Right kidney (tissue), 1 donor: ENCODE results near the gene LAMA2.

Experiments used
- DNase-seq: peaks from one replicate; pipeline ENCODE4 v3.0.0-alpha.2; 2016

LAMA2 gene

DNA sequence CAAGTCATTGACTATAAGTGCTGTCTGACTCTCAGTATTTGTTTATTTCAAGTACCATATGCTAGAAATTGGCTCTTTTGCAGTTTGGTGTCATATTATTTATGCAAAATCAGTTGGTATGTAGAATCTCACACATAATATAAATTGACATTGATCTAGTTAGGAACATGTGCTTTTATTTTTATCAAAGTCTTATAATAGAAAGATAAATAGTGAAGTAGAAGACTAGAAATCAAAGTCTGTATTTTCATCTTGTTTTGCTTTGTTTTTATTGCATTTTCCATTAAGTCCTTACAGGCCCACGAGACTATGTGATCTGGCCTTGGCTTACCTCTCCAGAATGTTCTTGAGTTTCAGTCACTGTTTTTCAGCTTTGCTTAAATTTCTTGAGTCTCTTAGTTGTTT lies 300.3 kb downstream of the LAMA2 start:
- no peak for DNase-seq

DNA sequence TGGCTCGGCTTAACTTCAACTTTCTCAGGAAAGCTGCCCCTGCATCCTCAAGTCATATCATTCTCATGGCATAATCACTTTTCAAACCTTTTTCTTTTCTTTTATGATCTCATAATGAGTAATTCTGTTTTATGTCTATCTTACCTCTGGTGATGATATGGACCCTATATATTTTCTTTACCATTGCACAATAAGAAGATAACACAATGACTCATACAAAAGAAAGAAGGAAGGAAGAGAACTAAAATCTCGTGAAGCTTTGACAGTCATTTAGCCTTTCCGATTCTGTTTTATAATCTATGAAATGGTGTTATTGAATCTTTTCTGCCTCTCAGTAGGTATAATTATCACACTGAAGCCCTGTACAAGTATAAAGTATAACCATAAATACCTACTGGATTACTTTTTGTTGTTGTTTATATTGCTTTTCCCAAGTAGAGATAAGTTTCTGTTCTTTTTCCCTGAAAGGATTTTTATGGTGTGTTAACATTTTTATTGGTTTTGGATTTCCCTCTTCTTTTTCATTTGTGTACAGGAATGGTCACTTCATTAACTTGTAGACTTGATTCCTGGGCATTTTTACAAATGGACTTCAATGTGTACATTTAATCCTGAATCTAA lies 300.9 kb downstream of the LAMA2 start:
- DNase-seq, result no peak

GRCh38 chr6:129184324-129184723 lies 301.4 kb downstream of the LAMA2 start:
- no peak for DNase-seq

- DNase-seq, result no peak
Measured at GRCh38 chr6:129184808-129185366, 301.9 kb downstream of the LAMA2 start.

GRCh38 chr6:129186988-129187387 lies 304.1 kb downstream of the LAMA2 start:
- no peak for DNase-seq

- no peak for DNase-seq
Measured at GRCh38 chr6:129188306-129188705, 305.4 kb downstream of the LAMA2 start.

DNA sequence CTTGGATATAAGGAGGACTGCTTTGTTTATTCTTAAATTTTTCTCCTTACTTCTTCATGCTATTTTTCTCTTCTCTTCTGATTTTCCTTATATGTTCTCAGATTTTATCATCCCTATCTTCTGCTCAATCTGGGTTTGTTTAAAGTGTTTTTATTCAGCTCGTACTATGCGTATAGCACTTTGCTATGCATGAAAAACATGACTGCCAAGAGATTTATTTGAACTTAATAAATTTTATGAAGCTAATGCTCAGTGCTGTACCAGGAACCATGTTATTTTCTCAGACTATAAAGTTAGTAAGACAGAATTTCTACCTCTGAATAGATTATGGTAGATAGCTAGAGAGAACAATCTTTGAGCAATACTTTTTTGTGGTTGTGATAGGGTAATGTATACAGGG lies 305.9 kb downstream of the LAMA2 start:
- no peak for DNase-seq

- DNase-seq, result no peak
Measured at GRCh38 chr6:129189266-129189665, 306.3 kb downstream of the LAMA2 start.

GRCh38 chr6:129191235-129191634 lies 308.3 kb downstream of the LAMA2 start:
- DNase-seq, result no peak

GRCh38 chr6:129192458-129192989 lies 309.6 kb downstream of the LAMA2 start:
- no peak for DNase-seq

DNA sequence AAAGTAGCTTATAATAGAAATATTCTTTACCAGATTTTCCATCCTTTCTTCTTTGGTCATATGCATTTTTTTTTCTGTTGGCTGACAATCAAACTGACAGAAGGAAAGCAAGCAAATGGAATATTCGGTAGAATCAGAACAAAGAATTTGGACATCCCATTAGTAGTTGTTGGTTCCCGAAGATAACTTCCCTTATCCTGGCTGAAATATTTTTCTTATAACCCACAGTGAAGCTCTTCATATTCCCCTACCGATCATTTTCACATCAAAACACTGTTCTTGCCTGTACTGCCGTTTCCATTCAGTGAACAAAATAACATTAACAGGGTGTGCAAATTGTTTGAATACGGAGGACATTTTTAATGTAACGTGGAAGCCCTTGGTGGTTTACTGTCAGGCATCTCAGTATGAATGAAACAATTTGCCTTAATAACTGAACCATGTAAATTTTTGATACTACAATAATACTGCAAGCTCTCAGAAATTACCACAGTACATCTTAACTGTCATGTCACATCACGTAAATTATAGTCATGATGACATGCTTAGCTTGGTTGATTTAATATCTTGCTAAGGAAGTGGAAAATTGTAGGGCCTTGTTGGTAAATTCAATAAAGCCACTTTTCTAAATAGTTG lies 311.5 kb downstream of the LAMA2 start:
- no peak for DNase-seq

- DNase-seq, result no peak
Measured at GRCh38 chr6:129195161-129195560, 312.2 kb downstream of the LAMA2 start.

- no peak for DNase-seq
Measured at GRCh38 chr6:129195643-129196042, 312.7 kb downstream of the LAMA2 start.

DNA sequence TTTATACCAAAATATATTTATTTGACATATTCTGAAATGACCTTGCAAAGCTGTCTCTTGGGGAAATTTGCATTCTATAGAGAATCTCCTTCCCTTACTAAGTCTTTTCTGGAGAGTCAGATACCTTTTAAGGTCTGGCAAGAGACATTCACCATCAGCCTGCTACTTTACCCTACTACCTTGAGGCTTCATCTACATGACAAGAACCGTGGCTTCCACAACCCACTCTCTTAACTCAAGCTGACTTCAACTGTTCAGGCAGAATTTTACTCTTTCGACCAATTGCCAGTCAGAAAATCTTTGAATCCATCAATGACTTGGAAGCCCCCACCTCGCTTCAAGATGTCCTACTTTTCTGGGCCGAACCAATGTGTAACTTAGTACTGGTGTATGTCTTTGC lies 314.2 kb downstream of the LAMA2 start:
- no peak for DNase-seq

- no peak for DNase-seq
Measured at GRCh38 chr6:129200151-129200550, 317.2 kb downstream of the LAMA2 start.

GRCh38 chr6:129203190-129203900 lies 320.4 kb downstream of the LAMA2 start:
- DNase-seq, result no peak

GRCh38 chr6:129206821-129207220 lies 323.9 kb downstream of the LAMA2 start:
- no peak for DNase-seq

- DNase-seq, result no peak
Measured at GRCh38 chr6:129207832-129208231, 324.9 kb downstream of the LAMA2 start.

DNA sequence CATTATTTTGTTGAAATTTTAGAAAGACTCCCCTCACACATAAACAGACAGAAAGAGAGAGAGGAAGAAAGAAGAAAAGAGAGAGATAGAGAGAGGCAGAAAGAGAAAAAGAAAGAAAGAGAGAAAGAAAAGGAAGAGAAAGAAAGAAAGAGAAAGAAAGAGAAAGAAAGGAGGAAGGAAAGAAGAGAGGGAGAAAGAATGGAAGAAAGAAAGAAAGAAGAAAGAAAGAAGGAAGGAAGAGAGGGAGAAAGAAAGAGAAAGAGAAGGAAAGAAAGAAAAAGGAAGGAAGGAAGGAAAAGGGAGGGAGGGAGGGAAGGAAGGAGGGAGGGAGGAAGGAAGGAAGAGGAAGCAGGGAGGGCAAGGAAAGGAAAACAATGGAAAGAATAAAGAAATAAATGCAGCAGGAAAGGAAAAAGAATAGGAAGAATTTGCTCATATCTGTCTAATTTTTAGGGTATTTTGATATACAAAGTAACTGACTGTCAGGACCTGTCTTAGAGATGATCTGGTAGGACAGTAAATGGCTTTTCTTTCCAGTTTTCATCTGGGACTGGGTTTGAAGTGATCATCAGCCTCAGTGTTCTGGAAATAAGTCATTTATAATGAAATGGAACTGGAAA lies 325.6 kb downstream of the LAMA2 start:
- DNase-seq, result no peak

DNA sequence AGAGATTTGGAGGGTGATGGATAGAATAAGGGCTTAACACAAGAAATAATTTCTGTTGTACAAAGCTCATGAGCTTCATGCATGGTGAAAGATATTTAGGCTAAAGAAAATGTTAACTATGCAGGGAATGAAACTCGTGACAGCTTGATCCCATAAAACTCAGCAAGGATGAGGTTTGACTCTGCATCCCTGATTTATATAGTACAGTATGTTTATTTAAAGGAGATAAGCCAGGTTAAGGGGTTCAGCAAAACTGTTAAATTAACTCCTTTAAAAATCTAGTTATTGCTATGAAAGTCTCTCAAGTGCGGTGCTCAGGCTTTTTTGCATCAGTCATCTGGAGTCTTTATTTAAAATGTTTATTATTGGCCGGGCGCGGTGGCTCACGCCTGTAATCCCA lies 326.4 kb downstream of the LAMA2 start:
- DNase-seq, result no peak

- no peak for DNase-seq
Measured at GRCh38 chr6:129210684-129211083, 327.7 kb downstream of the LAMA2 start.

GRCh38 chr6:129211626-129212025 lies 328.7 kb downstream of the LAMA2 start:
- no peak for DNase-seq

- no peak for DNase-seq
Measured at GRCh38 chr6:129212081-129212480, 329.1 kb downstream of the LAMA2 start.
